Effector memory CD8-positive, alpha-beta T cell (primary cell): ENCODE measurements around the gene DUSP19.

Experiments used
- ATAC-seq: fragments of 150-1000 bp; cut with Tn5 transposase; replicated peaks from 2 replicates; pipeline ENCODE4 v1.10.0; 2021; ENCODE audit warnings: mild to moderate bottlenecking, moderate library complexity
- DNase-seq, 3 experiments: peaks; one replicate each; pipeline ENCODE4 v3.0.0; 2021
- H3K27ac Mint-ChIP-seq, 2 donors: one replicate each; pipeline ENCODE4 v1.8.0; 2022; ENCODE audit warnings: mild to moderate bottlenecking in 2 of 2, mixed read lengths in 2 of 2, moderate library complexity in 2 of 2
- H3K27me3 Mint-ChIP-seq, 2 donors: one replicate each; pipeline ENCODE4 v1.8.0; 2022; ENCODE audit warnings: mixed read lengths in 2 of 2
- H3K36me3 Mint-ChIP-seq: one replicate; pipeline ENCODE4 v1.8.0; 2022; ENCODE audit warnings: mild to moderate bottlenecking, moderate library complexity, mixed read lengths; ENCODE audit not compliant: insufficient read depth
- H3K4me1 Mint-ChIP-seq, 2 donors: one replicate each; pipeline ENCODE4 v1.8.0; 2022; ENCODE audit warnings: low read depth in 2 of 2, mixed read lengths in 2 of 2
- H3K4me3 Mint-ChIP-seq, 2 donors: one replicate each; pipeline ENCODE4 v1.8.0; 2022; ENCODE audit warnings: mild to moderate bottlenecking in 2 of 2, mixed read lengths in 2 of 2, moderate library complexity in 2 of 2
- H3K9me3 Mint-ChIP-seq, 2 donors: one replicate each; pipeline ENCODE4 v1.8.0; 2022; ENCODE audit warnings: mixed read lengths in 2 of 2

The DUSP19 gene

GRCh38 chr2:183124222-183124956 lies 45.8 kb downstream of the DUSP19 start, which contains the start of gene NUP35:
NUP35 (plus strand) TSS chr2:183124443; CDS start chr2:183124458, 15 bp downstream.
- H3K36me3 Mint-ChIP-seq: peaks cover 17% of the 10 kb centered on the region
- H3K27me3 Mint-ChIP-seq: peaks cover 11 to 20% of the 10 kb centered on the region in 2 donors
- H3K4me3 Mint-ChIP-seq: peak within 1 kb of the TSS; percentile 90 to 93
- DNase-seq: peak; percentile 83 to 87 (median 83)
- H3K27ac Mint-ChIP-seq: peak within 1 kb of the TSS; percentile 95
- H3K4me1 Mint-ChIP-seq: peaks cover 17 to 35% of the 10 kb centered on the region in 2 donors
- peak; percentile 94 for ATAC-seq
- H3K9me3 Mint-ChIP-seq: no peaks in the 10 kb centered on the region

- Mint-ChIP-seq H3K27me3 (peaks cover 6 to 16% of the 10 kb centered on the region in 2 donors), H3K9me3 (no peaks in the 10 kb centered on the region), H3K4me1 (peaks cover 17 to 35% of the 10 kb centered on the region in 2 donors), H3K27ac (peak overlapping the region; percentile 95), H3K36me3 (peaks cover 17% of the 10 kb centered on the region), H3K4me3 (peak overlapping the region; percentile 90 to 93)
- ATAC-seq (no peak), DNase-seq (no peak)
Observed at GRCh38 chr2:183124957-183125255, 46.4 kb downstream of the DUSP19 start.

- H3K27ac Mint-ChIP-seq: peak overlapping the region in 1 of 2 donors; percentile 95
- peaks cover 17% of the 10 kb centered on the region for H3K36me3 Mint-ChIP-seq
- H3K4me1 Mint-ChIP-seq: peaks cover 17 to 35% of the 10 kb centered on the region in 2 donors
- DNase-seq (no peak), ATAC-seq (no peak)
- H3K4me3 Mint-ChIP-seq: peak overlapping the region; percentile 90 to 93
- H3K9me3 Mint-ChIP-seq: no peaks in the 10 kb centered on the region
- H3K27me3 Mint-ChIP-seq: peaks cover 0 to 7% of the 10 kb centered on the region in 2 donors
Observed at GRCh38 chr2:183125659-183126341, 47.3 kb downstream of the DUSP19 start.

- Mint-ChIP-seq H3K4me1 (peaks cover 17 to 35% of the 10 kb centered on the region in 2 donors), H3K27ac (no peak overlapping the region), H3K27me3 (no peaks in the 10 kb centered on the region), H3K36me3 (peaks cover 21% of the 10 kb centered on the region), H3K9me3 (no peaks in the 10 kb centered on the region), H3K4me3 (peak overlapping the region in 1 of 2 donors; percentile 90)
- ATAC-seq: no peak
- DNase-seq: no peak
Observed at GRCh38 chr2:183126635-183127034, 48.1 kb downstream of the DUSP19 start.

DNA sequence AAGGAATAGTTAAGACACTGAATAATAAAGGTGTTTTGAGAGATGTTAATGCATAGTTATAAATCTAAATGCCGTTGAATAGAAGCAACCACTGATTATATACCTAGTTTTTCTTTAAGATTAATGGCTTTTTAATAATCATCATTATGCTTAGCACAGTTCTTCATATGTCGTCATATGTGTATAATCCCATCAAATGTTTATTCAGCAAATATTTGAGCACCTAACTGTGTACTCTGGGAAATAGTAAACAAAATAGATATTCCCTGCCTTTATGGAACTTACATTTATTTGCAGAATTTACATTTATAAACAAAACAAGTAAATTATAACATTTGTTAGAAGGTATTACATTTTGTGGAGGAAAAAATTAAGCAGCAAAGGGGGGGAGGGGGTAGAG lies 55.5 kb downstream of the DUSP19 start:
- Mint-ChIP-seq H3K4me1 (peaks cover under 1 to 10% of the 10 kb centered on the region in 2 donors), H3K36me3 (peaks cover 27% of the 10 kb centered on the region), H3K27me3 (no peaks in the 10 kb centered on the region), H3K9me3 (no peaks in the 10 kb centered on the region), H3K27ac (peak overlapping the region in 1 of 2 donors; percentile 39), H3K4me3 (no peak overlapping the region)
- DNase-seq (no peak), ATAC-seq (no peak)

- H3K27me3 Mint-ChIP-seq: no peaks in the 10 kb centered on the region
- no peak overlapping the region for H3K27ac Mint-ChIP-seq
- peaks cover 3 to 16% of the 10 kb centered on the region in 2 donors for H3K4me1 Mint-ChIP-seq
- H3K4me3 Mint-ChIP-seq: no peak overlapping the region
- DNase-seq (no peak), ATAC-seq (no peak)
- no peaks in the 10 kb centered on the region for H3K9me3 Mint-ChIP-seq
- H3K36me3 Mint-ChIP-seq: peaks cover 19% of the 10 kb centered on the region
Observed at GRCh38 chr2:183148955-183149354, 70.4 kb downstream of the DUSP19 start.

- Mint-ChIP-seq H3K4me3 (no peak overlapping the region), H3K27ac (no peak overlapping the region), H3K36me3 (peaks cover 20% of the 10 kb centered on the region), H3K9me3 (no peaks in the 10 kb centered on the region), H3K4me1 (peaks cover 3 to 16% of the 10 kb centered on the region in 2 donors), H3K27me3 (no peaks in the 10 kb centered on the region)
- DNase-seq: no peak
- no peak for ATAC-seq
Observed at GRCh38 chr2:183149489-183149888, 70.9 kb downstream of the DUSP19 start.
